ENCODE measurements around the gene CEACAM16.
"Not testable (repeated sequence)": the region's sequence is repeated elsewhere in the genome, so short reads cannot be mapped to it uniquely, and the experiment has no call there.

CEACAM16 gene

DNA sequence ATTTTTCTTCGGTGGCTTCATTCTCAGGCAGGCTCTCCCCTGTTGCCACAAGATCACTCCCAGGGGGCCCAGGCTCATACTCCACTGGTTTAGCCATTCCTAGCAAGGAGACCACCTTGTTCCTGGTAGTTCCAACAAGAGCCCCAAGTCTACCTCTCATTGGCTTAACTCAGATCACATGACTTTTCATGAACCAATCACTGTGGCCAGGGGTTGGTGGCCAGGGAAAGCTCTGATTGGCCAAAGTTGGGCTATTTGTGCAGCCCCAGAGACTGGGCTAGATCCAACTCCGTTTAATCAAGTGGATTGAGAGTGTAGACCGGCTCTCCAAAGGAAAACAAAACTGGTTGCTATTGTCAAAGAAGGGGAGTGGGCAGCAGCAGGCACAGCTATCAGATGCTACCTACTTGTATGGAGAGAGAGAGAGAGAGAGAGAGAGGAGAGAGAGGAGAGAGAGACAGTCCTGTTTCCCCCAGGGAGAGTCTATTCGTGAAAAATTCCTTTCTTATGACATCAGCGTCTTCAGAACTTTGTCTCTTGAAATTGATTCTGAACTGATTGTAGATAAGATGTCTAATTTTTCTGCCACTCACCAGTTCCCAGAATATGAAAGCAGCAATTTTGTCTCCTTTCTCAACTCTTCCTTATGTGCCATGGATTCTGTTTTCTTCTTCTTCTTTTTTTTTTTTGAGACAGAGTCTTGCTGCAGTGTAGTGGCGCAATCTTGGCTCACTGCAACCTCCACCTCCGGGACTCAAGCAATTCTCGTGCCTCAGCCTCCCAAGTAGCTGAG lies 21.7 kb upstream of the CEACAM16 start:
- DNase-seq = no peak

DNA sequence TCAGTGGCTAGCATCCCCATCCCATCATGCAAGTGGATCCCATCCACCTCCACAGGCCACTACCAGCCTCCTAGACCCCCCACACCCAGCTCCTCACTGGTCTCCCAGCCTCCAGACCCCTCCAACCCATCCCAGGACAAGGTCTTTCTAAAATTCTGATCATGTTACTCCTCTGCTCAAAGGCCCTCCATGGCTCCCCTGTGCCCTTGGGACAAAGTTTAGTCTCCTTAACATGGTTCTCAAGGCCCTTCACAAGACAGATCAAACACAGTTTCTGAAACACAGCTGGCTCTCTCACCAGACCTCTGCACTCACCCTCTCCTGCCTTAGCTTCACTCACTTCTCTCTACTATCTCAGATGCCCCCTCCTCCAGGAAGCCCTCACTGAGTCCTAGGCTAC lies 18.4 kb upstream of the CEACAM16 start:
- DNase-seq = no peak

DNA sequence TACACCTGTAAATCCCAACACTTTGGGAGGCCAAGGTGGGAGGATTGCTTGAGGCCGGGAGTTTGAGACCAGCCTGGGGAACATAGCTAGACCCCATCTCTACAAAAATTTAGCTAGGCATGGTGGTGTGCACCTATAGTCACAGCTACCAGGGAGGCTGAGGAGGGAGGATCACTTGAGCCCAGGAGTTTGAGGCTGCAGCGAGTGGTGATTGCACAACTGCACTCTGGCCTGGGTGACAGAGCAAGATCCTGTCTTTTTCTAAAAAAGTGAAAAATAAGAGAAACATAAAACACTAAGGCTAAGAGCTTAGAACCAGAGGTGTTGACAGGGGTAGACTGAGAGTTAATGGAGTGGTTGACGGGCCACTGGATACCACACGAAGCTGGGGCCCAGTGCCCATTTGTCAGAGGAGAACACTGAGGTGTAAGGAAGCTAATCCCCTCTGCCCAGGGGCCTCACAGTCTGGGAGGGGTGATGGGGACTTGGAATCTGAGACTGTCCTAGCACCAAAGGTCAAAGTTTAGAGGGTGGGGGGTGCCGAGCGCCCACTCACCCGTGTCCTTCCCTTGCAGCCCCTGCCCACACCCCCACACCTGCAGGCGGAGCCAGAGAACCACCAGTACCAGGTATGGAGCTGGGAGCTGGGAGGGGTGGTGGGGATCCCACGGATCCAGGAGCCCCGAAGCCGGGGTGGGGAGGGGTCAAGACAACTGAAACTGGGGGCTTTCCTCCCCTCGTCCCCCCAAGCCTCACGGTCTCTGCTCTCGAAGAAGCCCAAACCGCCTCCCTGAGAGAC lies 16.8 kb upstream of the CEACAM16 start:
- DNase-seq = no peak

DNA sequence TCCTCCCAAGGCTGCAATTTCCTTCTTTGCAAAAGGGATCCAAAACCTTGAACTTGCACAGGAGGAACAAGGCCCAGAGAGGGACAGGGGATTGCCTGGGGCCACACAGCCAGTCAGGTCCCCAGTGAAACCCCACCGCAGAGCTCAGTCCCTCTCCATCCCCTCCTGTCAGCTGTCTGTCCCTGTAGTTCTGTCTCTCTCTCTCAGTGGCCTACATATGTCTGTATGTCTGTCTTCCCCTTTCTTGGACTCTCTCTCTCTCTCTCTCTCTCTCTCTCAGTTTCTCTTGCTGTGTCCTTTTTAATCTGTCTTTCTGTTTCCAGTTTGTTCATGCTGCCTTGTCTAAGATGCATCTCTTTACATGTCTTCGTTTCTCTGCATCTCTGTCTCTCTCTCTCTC lies 16.1 kb upstream of the CEACAM16 start:
- no peak for DNase-seq

DNA sequence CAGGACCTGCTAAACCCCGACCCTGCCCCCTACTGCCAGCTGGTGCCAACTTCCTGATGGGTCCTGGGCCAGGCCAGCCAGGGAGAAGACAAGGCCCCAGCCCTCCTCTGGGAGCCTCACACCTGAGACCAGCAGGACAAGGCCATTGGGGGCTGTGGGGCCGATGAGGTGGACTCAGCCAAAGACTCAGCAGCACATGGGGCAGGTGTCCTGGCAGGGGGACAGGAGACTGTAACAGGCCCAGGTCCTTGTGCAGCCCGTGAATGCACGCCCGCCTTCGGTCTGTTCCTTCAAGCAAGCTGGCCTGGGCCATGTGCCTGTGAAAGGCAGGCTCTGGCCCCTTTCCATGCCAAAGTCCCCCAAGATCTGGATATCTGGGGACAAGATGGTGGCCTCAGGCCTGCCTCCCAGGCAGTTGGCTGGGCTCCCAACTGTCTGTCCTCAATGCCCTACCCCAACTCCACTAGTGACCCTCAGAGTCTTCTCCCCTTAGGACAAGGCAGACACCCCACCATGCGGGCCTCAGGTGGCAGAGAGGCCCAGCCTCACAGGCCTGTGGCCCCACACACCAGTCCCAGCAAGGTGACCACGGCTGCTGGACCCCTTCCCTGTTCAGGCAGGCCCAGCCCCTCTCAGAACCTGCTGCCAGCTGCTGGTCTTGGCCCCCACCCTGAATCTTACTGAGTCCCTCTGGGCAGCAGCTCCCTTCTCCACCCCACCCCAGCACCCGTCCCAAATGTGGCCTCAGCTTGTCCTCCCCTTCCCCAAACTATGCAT lies 15.3 kb upstream of the CEACAM16 start:
- no peak for DNase-seq

DNA sequence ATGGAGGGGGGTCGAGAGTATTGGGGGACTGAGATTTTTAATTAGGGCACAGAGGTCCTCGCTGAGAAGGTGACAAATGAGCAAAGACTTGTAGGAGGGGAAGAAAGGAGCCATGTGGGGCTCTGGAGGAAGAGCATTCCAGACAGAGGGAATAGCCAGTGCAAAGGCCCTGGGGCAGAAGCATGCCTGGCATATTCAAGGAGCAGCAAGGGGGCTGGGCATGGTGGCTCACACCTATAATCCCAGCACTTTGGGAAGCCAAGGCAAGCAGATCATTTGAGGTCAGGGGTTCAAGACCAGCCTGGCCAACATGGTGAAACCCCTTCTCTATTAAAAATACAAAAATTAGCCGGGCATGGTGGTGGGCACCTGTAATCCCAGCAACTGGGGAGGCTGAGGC lies 14.6 kb upstream of the CEACAM16 start:
- not testable (repeated sequence) for DNase-seq

DNA sequence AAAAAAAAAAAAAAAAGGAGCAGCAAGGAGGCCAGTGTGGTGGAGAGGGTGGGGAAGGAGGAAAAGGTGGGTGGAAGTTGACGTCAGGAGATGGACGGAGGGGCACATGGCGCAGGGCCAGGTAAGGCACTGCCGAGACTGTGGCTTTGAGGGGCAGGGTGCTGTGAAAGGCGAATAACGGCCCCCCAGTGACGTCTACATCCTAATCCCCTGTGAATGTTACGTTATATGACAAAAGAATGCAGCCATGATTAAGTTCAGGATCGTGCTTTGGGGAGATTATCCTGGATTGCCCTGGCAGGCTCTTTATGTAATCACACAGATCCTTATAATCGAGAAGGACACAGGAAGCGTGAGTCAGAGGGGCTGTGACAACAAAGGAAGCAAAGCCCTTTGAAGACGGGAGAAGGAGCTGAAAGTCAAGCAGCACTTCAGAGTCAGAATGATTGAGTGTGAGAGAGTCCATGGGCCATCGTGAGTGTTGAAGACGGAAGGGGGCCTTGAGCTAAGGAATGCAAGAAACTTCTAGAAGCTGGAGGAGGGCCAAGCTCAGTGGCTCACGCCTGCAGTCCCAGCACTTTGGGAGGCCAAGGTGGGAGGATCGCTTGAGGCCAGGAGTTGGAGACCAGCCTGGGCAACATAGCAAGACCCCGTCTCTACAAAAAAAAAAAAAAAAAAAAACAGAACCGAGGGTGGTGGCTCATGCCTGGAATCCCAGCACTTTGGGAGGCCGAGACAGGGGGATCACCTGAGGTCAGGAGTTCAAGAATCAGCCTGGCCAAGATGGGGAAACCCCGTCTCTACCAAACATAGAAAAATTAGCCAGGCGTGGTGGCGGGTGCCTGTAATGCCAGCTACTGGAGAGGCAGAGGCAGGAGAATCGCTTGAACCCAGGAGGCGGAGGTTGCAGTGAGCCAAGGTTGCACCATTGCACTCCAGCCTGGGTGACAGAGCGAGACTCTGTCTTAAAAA lies 13.8 kb upstream of the CEACAM16 start:
- no peak for DNase-seq

DNA sequence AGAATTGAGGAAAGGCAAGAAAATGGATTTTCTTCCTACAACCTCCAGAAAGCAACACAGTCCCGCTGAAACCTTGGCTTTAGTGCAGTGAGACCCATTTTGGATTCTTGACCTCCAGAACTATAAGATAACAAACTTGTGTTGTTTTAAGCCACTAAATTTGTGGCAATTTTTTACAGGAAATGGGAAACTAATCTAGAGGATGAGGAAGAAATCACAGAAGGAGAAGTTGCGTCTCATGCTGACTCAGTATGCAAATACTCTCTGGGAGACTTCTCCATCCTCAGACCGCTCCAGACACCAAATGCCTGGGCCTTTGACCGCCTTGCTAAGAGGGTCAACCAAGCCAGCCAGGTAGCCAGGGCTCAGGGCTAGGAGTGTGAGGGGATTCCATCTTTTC lies 13.1 kb upstream of the CEACAM16 start:
- DNase-seq = no peak

DNA sequence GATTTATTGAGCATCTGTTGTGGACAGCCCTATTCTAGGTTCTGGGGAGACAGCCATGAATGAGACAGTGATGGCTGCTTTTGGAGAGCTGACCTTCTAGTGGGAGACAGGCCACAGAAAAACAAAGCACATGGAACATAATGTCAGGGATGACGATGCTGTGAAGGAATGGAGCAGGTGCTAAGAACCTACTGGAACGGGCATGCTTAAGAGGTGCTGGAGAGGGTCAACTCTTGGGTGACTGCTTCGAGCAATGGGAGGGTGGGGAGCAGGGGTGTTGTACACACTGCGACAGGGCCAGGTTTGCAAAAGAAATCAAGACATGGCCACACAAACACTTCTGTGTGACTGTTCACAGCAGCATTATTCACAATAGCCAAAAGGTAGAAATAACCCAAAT lies 12.1 kb upstream of the CEACAM16 start:
- no peak for DNase-seq

DNA sequence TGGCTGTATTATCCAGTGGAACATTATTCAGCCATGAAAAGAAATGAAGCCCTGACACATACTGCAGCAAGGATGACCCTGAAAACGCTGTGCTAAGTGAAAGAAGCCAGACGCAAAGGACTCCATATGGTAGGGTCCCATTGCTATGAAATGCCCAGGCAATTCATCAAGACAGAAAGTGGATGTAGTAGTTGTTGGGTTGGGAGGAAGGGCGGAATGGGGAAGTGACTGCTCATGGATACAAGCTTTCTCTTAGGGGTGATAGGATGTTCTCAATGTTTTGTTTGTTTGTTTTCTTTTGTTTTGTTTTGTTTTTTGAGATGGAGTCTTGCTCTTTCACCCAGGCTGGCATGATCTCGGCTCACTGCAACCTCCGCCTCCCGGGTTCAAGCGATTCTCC lies 11.1 kb upstream of the CEACAM16 start:
- no peak for DNase-seq

DNA sequence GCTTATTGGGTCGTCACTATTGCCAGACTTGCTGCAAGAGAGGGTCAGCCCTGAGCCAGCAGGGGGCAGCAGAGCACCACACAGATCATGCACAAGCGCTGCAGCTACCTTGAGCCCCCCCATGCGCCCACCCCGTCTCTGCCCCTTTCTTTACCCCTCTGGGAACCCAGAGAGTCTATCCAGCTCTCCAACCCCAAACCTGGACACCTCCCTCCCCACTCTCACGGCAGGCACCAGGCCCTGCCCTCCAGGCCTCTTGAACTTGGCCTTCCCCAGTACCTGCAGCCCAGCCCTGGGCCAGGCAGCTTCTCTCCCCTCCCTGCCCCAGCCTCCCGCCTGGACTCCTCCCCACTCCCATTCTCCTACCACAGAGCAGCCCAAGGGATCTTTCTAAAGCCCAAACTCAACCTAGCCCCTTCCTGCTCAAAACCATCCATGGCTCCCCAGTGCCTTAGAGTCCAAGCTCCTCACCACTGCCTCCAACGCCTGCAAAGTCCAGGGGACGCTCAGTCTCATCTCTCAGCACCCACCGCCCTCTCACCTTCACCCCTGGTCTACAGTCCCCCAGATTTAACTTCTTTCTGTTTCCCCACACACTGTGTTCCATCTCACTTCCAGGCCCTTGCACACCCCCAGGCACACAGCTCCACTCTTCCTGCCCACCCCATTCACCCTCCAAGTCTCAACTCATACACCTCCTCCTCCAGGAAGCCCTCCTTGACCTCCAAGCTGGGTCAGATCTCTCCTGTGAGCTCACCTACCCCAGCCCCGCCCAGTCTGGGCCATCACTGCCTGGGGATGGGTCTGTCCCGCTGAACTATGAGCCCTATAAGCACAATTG lies 9.4 kb upstream of the CEACAM16 start:
- DNase-seq = peak; percentile 84

DNA sequence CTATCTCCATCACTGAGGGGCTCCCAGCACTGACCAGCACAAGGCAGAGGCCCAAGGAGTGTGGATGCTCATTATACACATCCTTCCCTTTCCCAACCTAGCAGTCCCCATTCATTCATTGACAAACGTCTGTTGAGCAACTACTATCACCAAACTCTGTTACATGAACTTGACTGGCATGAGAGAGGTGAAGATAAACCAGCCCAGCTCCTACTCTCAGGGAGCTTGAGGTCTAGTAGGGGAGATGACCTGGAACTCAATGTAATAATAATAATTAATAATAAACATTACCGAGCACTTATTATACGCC lies 8.9 kb upstream of the CEACAM16 start:
- DNase-seq = no peak

DNA sequence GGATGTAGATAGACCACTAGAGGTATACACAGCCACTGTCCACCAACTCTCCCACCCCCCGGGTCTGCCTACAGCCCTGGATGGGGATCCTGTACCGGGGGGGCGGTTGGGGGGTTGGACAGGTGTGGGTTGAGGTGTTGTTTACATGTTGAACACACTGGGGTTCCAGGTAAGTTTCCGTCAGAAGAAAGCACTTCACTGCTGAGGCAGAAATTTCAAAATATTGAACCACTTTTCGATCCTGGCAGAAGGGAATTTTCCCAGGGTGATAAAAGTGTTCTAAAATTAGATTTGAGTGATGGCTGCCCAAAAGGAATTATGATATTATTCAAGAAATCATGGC lies 6.6 kb upstream of the CEACAM16 start:
- no peak for DNase-seq

DNA sequence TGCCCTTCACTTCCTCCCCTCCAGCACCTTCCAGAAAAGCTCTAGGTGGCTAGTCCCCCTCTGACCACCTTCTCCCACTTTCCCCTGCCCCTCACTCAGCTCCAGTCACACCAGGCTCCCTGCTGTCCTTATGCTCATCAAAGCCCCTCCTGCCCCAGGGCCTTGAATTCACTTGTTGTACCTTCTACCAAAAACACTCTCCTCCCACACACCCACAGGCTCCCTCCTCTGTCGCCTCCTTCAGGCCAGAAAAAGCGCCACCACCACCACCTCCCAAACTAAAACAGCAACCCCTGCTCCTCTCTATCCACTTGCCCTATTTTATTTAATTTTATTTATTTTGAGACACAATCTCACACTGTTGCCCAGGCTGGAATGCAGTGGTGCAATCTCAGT lies 4.8 kb upstream of the CEACAM16 start:
- peak; percentile 28 for DNase-seq

DNA sequence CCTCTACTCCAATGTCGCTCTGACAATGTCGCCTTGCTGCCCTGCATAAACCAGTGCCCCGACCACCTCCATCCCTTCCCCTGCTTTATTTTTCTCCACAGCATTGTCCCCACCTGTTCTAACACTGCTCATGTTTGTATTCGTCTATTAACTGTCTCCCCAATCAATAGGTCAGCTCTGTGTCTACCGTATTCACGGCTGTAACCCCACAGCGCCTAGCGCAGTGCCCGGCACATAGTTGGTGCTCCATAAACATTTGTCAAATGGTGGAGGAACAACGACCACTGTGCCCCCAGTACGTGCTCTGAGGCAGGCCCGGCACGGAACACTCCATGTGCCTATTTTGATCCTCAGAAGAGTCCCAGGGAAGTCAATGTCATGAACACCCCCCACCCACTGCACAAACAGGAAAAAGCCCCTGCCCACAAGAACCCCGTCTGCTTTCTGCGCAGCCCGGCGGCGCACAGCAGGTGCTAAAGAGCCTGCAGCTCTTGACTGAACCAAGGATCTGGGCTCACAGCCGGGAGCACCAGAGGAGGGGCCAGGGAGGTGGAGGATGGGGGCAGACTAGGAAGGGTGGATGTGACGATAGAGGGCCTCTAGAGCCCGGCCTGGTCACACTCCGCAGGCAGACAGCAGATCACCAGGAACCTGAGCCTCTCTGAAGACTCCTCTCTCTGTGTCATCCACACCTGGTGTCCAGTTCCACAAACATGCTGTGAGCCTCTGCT lies 1.8 kb upstream of the CEACAM16 start:
- no peak for DNase-seq

DNA sequence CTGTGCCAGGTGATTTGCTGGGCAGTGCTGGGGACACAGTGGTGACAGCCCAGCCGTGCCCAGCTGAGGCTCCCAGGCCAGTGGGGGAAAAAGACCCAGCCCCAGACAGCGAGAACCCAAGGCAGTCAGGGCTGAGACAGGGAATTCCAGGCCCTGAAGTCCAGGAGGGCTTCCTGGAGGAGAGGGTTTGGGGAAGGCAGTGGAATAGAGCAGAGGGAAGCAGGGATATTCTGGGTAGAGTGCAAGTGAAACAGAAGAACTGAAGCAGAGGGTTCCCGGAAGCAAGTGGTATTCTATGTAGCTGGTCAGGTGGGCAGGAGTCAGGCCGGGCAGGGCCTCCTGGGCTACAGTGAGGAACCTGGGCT lies 1.3 kb upstream of the CEACAM16 start:
- DNase-seq = no peak

DNA sequence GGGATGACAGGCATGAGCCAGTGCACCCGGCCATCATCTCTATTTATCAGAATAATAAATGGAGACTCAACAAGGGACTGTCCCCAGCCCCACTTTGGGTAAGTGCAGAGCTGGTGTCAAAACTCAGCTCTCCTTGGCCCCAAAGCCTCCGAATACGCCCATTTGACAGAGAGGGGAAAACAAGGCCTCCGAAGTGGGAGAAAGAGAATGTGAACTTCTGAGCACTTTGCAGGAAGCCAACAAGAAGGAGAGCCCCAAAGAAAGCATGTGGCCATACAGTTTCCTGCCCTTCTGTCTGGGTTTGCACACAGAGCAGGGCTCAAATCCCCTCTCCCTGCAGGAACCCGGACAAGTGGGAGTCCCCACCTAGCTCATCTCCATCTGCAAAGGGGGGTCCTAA lies 1.6 kb downstream of the CEACAM16 start:
- DNase-seq = no peak

DNA sequence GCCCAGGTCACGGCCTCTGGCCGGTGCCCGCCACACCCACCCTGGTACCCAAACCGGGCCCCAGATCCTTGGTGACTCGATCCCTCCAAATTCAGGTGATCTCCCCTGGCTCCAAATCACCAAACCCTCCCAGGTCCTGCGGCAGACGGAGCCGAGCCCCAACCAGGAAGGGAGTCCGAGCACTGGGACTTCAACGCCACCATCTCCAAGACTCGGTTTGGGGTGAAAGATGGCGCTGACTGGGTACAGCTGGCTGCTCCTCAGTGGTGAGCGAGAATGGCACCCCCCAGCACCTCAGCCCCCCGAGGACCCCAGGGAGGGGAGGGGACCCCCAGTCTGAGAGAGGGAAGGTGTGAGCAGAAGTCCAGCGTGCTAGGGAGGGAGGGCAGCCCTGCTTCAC lies 2.3 kb downstream of the CEACAM16 start:
- DNase-seq = no peak

DNA sequence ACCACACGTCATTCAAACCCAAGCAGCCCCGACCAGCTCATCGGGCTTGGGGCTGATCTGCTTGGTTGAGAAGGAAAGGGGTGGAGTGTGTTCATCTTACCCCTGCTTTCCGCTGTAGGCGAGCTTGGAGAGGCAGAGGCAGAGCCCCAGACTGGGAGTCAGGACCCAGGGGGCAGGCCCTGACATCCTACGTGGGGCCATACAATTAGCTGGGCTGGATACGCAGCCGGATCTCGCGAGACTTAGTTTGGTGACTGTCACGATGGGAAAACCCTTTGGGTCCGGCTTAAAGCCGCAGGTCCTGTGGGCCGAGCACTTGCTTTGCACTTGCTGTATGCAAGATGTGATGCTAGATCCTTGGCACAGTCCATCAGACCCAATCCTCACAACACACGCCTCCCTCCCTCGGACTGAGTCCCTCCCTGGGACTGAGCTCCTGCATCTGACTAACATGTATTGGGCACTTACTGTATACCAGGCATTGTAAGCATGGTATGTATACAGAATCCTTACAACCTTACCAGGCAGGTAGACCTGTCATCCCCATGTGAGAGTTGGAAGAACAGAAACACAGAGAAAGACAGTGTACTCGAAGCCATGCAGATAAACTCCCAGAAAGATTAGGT lies 3.7 kb downstream of the CEACAM16 start:
- no peak for DNase-seq

DNA sequence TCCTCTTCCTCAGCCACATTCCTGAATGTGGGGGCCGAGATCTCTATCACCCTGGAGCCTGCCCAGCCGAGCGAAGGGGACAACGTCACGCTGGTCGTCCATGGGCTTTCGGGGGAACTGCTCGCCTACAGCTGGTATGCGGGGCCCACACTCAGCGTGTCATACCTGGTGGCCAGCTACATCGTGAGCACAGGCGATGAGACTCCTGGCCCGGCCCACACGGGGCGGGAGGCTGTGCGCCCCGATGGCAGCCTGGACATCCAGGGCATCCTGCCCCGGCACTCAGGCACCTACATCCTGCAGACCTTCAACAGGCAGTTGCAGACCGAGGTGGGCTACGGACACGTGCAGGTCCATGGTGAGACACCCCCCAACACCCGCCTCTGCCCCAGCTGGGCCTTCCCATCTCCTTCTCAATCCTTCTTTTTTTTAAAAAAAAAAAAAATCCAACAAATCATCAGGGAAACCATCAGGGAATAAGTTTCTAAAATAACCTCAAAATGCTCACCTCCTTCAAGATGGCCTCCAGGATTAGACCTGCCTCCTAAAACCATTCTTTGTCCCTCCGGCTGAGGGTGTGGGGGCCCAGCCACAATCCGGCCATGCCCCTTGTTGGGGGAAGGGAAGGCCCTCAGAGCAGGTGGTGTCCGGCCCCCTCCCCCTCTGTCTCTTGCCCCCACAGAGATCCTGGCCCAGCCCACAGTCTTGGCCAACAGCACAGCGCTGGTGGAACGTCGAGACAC lies 4.6 kb downstream of the CEACAM16 start:
- no peak for DNase-seq
